Right renal pelvis (tissue), 4 donors: ENCODE results near the gene PRSS57. TPM values are rescaled to one million over a fixed set of nuclear protein-coding genes. Genes with fewer than 3 reads are reported as not detected.
"Not testable (repeated sequence)": the region's sequence is repeated elsewhere in the genome, so short reads cannot be mapped to it uniquely, and the experiment has no call there.

Source experiments
- DNase-seq, 4 donors: peaks; one replicate each; pipeline ENCODE4 v3.0.0-alpha.2; 2013; ENCODE audit warnings: low read depth in 4 of 4, low spot score in 3 of 4, missing footprints in 1 of 4
- polyA plus RNA-seq, 4 donors: library from polyadenylated mRNA; unstranded; fragments of 120-200 nt; gene quantifications; one replicate each; pipeline ENCODE4 v1.2.1, GENCODE V29; 2013; ENCODE audit not compliant: insufficient read length in 4 of 4

Gene PRSS57
- polyA plus RNA-seq, 4 donors = 0.17 to 0.48 (median 0.37) TPM

GRCh38 chr19:723714-724113, 28.5 kb upstream of the PRSS57 start:
- DNase-seq = no peak

GRCh38 chr19:723247-723646, 28.0 kb upstream of the PRSS57 start:
- no peak for DNase-seq

- no peak for DNase-seq
Measured at GRCh38 chr19:722553-723101, 27.4 kb upstream of the PRSS57 start.

GRCh38 chr19:720345-721160, 25.3 kb upstream of the PRSS57 start:
- DNase-seq = no peak

- no peak for DNase-seq
Measured at GRCh38 chr19:719636-720344, 24.5 kb upstream of the PRSS57 start.

- DNase-seq = no peak
Measured at GRCh38 chr19:718991-719512, 23.8 kb upstream of the PRSS57 start.

- no peak for DNase-seq
Measured at GRCh38 chr19:718251-718951, 23.1 kb upstream of the PRSS57 start.

- no peak for DNase-seq
Measured at GRCh38 chr19:715347-715746, 20.1 kb upstream of the PRSS57 start.

GRCh38 chr19:711254-711653, 16.0 kb upstream of the PRSS57 start:
- no peak for DNase-seq

GRCh38 chr19:710767-711166, 15.5 kb upstream of the PRSS57 start:
- DNase-seq = no peak

- DNase-seq = no peak
Measured at GRCh38 chr19:709965-710571, 14.8 kb upstream of the PRSS57 start.

- DNase-seq = no peak
Measured at GRCh38 chr19:709196-709964, 14.1 kb upstream of the PRSS57 start.

- no peak for DNase-seq
Measured at GRCh38 chr19:708154-709143, 13.2 kb upstream of the PRSS57 start, which contains the start of gene PALM. Gene PALM, plus strand, starts transcription at chr19:708935. Its CDS starts 212 bp downstream, at chr19:709147.

- DNase-seq = no peak
Measured at GRCh38 chr19:704447-704741, 9.1 kb upstream of the PRSS57 start.

- DNase-seq = no peak
Measured at GRCh38 chr19:703651-704446, 8.6 kb upstream of the PRSS57 start.

GRCh38 chr19:703329-703650, 8.0 kb upstream of the PRSS57 start:
- no peak for DNase-seq

GRCh38 chr19:702847-703246, 7.6 kb upstream of the PRSS57 start:
- not testable (repeated sequence) for DNase-seq

- DNase-seq = not testable (repeated sequence)
Measured at GRCh38 chr19:699885-700284, 4.6 kb upstream of the PRSS57 start.
